GM12878 (cell line): ENCODE data around the gene TADA3. TPM values are rescaled to one million over a fixed set of nuclear protein-coding genes. Genes with fewer than 3 reads are reported as not detected.

ENCODE experiments used
- ATAC-seq: fragments of 200-7000 bp; cut with Tn5 transposase; 3 replicates; pipeline ENCODE4 v1.9.1; 2020; ENCODE audit warnings: mild to moderate bottlenecking, moderate library complexity
- BruUV-seq: library from RNA; stranded (reverse); fragments of 400-500 nt; replicated peaks from 2 replicates; lab custom pipeline; 2021; lab: Mats Ljungman, UMichigan
- CTCF ChIA-PET: fragments of 300-600 bp; sonication (Branson Sonifier 250); formaldehyde crosslinking; extraction: SDS; loops from one replicate; lab custom pipeline; 2021; ENCODE audit warnings: inconsistent platforms; lab: Yijun Ruan, JAX
- POLR2A ChIA-PET: fragments of 350-600 bp; formaldehyde crosslinking; extraction: SDS; loops from one replicate; lab custom pipeline; 2021; ENCODE audit warnings: inconsistent platforms; lab: Charles Lee
- RAD21 ChIA-PET: fragments of 300-600 bp; sonication (Branson Sonifier 250); formaldehyde crosslinking; loops from one replicate; lab custom pipeline; 2023; ENCODE audit warnings: antibody characterized with exemption; ENCODE audit not compliant: unreplicated experiment; lab: Charles Lee
- SMC1A ChIA-PET: fragments of 300-600 bp; sonication (Branson Sonifier 250); formaldehyde crosslinking; loops from one replicate; lab custom pipeline; 2023; ENCODE audit not compliant: unreplicated experiment, uncharacterized antibody; lab: Charles Lee
- DNase-seq: peaks from one replicate; pipeline ENCODE4 v3.0.0-alpha.2; 2011; ENCODE audit warnings: low read depth, low spot score
- FAIRE-seq: peaks from 3 replicates; lab custom pipeline; 2011; peaks lifted over from hg19 to GRCh38; lab: Jason Lieb, UNC
- H2AFZ ChIP-seq: 2 replicates; pipeline ENCODE4 v1.6.0; 2011; ENCODE audit warnings: low read depth, low read length, control low read depth; ENCODE audit not compliant: control insufficient read depth
- H3K27ac ChIP-seq: 2 replicates; pipeline ENCODE4 v1.5.1; 2011; ENCODE audit warnings: control low read depth; ENCODE audit not compliant: control insufficient read depth, insufficient read depth
- H3K27me3 ChIP-seq, 2 experiments: replicated peaks in 1 of 2; 2 replicates each; pipeline versions ENCODE4 v1.6.0 to v1.6.1; 2011; ENCODE audit warnings: low read length in 1 of 2; ENCODE audit not compliant: control insufficient read depth in 2 of 2, insufficient read depth in 2 of 2
- H3K36me3 ChIP-seq, 2 experiments: 2 replicates each; pipeline ENCODE4 v1.5.1; 2011; ENCODE audit warnings: low read length in 1 of 2; ENCODE audit not compliant: control insufficient read depth in 2 of 2, insufficient read depth in 2 of 2
- H3K4me1 ChIP-seq: 2 replicates; pipeline ENCODE4 v1.6.1; 2011; ENCODE audit warnings: mild to moderate bottlenecking, low read length, moderate library complexity, mixed read lengths; ENCODE audit not compliant: control insufficient read depth, insufficient read depth
- H3K4me2 ChIP-seq: 2 replicates; pipeline ENCODE4 v1.6.0; 2011; ENCODE audit warnings: control low read depth; ENCODE audit not compliant: control insufficient read depth, insufficient read depth
- H3K4me3 ChIP-seq: fragments of 200-600 bp; sonication (generic); 2 replicates; pipeline ENCODE4 v1.5.1; 2016
- H3K79me2 ChIP-seq: 2 replicates; pipeline ENCODE4 v1.6.0; 2011; ENCODE audit warnings: low read length; ENCODE audit not compliant: control insufficient read depth, insufficient read depth
- H3K9ac ChIP-seq: 2 replicates; pipeline ENCODE4 v1.8.0; 2011; ENCODE audit warnings: low read length, control low read depth, mixed read lengths; ENCODE audit not compliant: control insufficient read depth, insufficient read depth
- H3K9me3 ChIP-seq: replicated peaks from 3 replicates; pipeline ENCODE4 v1.5.1; 2011; ENCODE audit warnings: mild to moderate bottlenecking, low read length; ENCODE audit not compliant: control insufficient read depth, insufficient read depth
- H4K20me1 ChIP-seq: 2 replicates; pipeline ENCODE4 v1.6.0; 2011; ENCODE audit not compliant: control insufficient read depth, insufficient read depth
- ATF7 ChIP-seq: fragments of 450-650 bp; IDR thresholded peaks from 2 replicates; pipeline ENCODE4 v1.6.1; 2016; ENCODE audit warnings: low read depth, mild to moderate bottlenecking
- CEBPZ ChIP-seq: fragments of 150-350 bp; IDR thresholded peaks from 2 replicates; pipeline ENCODE4 v1.6.1; 2016; ENCODE audit warnings: low read depth, low read length
- EGR1 ChIP-seq, 2 experiments: IDR thresholded peaks; 1 replicate in 1 of 2; 2 replicates in 1 of 2; pipeline ENCODE4 v1.6.1; 2011 to 2012; ENCODE audit warnings: low read depth in 2 of 2, low read length in 2 of 2, borderline replicate concordance in 1 of 2, mild to moderate bottlenecking in 1 of 2, moderate library complexity in 1 of 2
- HDAC2 ChIP-seq: fragments of 200-600 bp; sonication (generic); IDR thresholded peaks from 2 replicates; pipeline ENCODE4 v1.6.1; 2017
- KAT2A ChIP-seq: conservative IDR thresholded peaks from 2 replicates; pipeline ENCODE4 v1.6.1; 2011; ENCODE audit warnings: low read depth, low read length; ENCODE audit not compliant: control insufficient read depth
- SPI1 ChIP-seq: IDR thresholded peaks from 2 replicates; pipeline ENCODE4 v1.6.1; 2011; ENCODE audit warnings: low read depth, mild to moderate bottlenecking, low read length, moderate library complexity, borderline replicate concordance; ENCODE audit not compliant: insufficient read depth
- TCF7 ChIP-seq: IDR thresholded peaks from 2 replicates; pipeline ENCODE4 v1.6.1; 2014; ENCODE audit warnings: antibody characterized with exemption, borderline replicate concordance
- WGBS: methylation state at CpG from one replicate; pipeline ENCODE4 v1.1.6; 2016; ENCODE audit warnings: low lambda C conversion rate; ENCODE audit not compliant: insufficient replicate concordance, insufficient coverage; ENCODE audit errors: missing lambda C conversion rate; 5-methylcytosine and 5-hydroxymethylcytosine counted together
- in situ Hi-C: fragments of 300-500 bp; cut with MboI; formaldehyde crosslinking; loops from 9 replicates; pipeline ENCODE4 v1.14.3; 2018; ENCODE audit warnings: mixed read lengths
- intact Hi-C: fragments of 100-400 bp; cut with micrococcal nuclease; formaldehyde crosslinking; loops from one replicate; pipeline ENCODE4 v1.14.2; 2022; ENCODE audit not compliant: unreplicated experiment
- polyA plus RNA-seq, 11 experiments: library from polyadenylated mRNA; depleted of rRNA in 4 of 11; unstranded in 6 of 11; stranded (reverse) in 5 of 11; fragments of >200 nt; fragmentation: Nextera tagmentation in 4 of 11; fragmentation: Illumina TruSeq in 1 of 11; extraction: Ambion mirVana in 4 of 11; extraction: Trizol in 1 of 11; gene quantifications; 1 replicate in 1 of 11; 2 replicates in 10 of 11; pipeline versions ENCODE4 v1.2.1 to v1.2.3, GENCODE V29; 2011 to 2016; ENCODE audit warnings: inconsistent platforms in 2 of 11, missing spikeins in 2 of 11, low read depth in 1 of 11
- total RNA-seq, 4 experiments: library from RNA; depleted of rRNA in 3 of 4; stranded (reverse); fragments of >200 nt in 3 of 4; fragmentation: Illumina TruSeq in 1 of 4; extraction: Trizol in 1 of 4; gene quantifications; 2 replicates each; pipeline versions ENCODE4 v1.2.1 to v1.2.3, GENCODE V29; 2013 to 2021

Gene TADA3
- total and polyA plus RNA-seq, 10 of the 15 experiments (the other 5 are each of a cell fraction or from before 2014, with no cell fraction given) = 2.6 to 71.2 (median 51.0) TPM

DNA sequence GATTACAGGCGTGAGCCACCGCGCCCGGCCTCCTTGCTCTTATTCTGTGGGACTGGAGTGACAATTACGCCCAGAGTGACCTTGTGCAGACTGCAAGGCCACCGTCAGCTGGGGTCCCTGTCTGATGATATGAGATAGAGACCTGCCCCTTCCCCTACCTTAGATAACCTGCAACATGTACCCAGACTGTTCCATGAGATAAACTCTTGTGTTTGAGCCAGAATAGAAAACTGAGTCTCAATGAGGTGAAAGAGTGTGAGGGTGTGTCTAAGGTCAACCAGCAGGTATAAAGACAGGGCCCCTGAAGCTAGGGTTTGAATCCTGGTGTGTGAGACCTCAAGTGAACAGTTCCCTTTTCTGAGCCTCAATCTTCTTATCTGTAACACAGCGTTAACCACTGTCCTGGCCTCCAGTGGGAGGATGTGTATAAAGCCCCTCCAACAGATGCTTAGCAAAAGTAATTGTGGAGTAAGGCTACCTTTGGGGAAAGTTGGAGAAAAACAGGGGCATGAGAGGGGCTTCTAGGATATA lies 6.0 kb downstream of the TADA3 start:
- Histone ChIP-seq H3K4me2 (no peak overlapping the region), H3K79me2 (peaks cover 9% of the 10 kb centered on the region), H3K4me3 (no peak overlapping the region), H2AFZ (no peak overlapping the region), H3K27ac (no peak overlapping the region), H4K20me1 (no peaks in the 10 kb centered on the region), H3K36me3 (peaks cover 8 to 16% of the 10 kb centered on the region in 2 experiments; a peak in 3 of 4 replicates), H3K9ac (no peak overlapping the region), H3K27me3 (no peaks in the 10 kb centered on the region), H3K4me1 (peaks cover 8% of the 10 kb centered on the region), H3K9me3 (no peaks in the 10 kb centered on the region)
- intact Hi-C loops = no loop called here
- in situ Hi-C loops = no loop called here
- ATAC-seq = no peak
- BruUV-seq = no TSS peak
- RAD21 ChIA-PET = no interaction called here
- 97% methylated on average over 7 of the region's 7 CpGs for WGBS
- POLR2A ChIA-PET = no interaction called here
- SMC1A ChIA-PET = interaction anchor here (0.7 kb wide), 1 partner anchor 145 kb away, joined by 3 read pairs; no protein-coding TSS in a partner anchor
- FAIRE-seq = no peak
- CTCF ChIA-PET = interaction anchor here (0.5 to 1.4 kb wide), 5 partner anchors 9 to 146 kb away, joined by 3 to 7 read pairs (median 4); partner anchors contain the start of gene CRELD1
- DNase-seq = no peak
- TF ChIP-seq CEBPZ = no peak
- peak; percentile 28; the same call in 1 of the 2 replicates for TF ChIP-seq SPI1

DNA sequence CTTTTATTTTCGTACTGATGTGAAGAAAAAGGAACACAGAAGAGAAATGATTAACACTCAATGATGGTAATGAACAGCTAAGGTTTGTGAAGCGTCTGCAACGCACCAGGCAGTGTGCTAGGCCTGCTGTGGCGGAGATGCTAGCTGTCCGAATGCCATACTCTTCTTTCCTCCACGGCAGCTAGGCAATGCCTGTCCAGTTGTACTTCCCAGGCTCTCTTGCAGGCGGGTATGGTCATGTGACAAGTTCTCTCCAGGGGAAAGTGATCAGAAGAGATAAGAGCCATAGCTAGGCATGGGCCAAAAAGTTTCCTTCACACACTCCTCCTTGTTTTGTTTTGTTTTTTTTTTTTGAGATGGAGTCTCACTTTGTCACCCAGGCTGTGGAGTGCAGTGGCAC lies 6.7 kb downstream of the TADA3 start:
- Histone ChIP-seq H3K4me2 (no peak overlapping the region), H3K27ac (no peak overlapping the region), H3K36me3 (peaks cover 8 to 16% of the 10 kb centered on the region in 2 experiments; a peak in 3 of 4 replicates), H3K9me3 (no peaks in the 10 kb centered on the region), H4K20me1 (no peaks in the 10 kb centered on the region), H3K4me3 (no peak overlapping the region), H3K27me3 (no peaks in the 10 kb centered on the region), H3K4me1 (peaks cover 7% of the 10 kb centered on the region), H2AFZ (no peak overlapping the region), H3K9ac (no peak overlapping the region), H3K79me2 (peaks cover 3% of the 10 kb centered on the region)
- BruUV-seq = no TSS peak
- ChIA-PET POLR2A (no interaction called here), CTCF (interaction anchor here (1.4 kb wide), 1 partner anchor 147 kb away, joined by 7 read pairs; the partner anchor contains the start of gene CRELD1), SMC1A (no interaction called here), RAD21 (no interaction called here)
- DNase-seq (no peak), FAIRE-seq (no peak), ATAC-seq (no peak)
- WGBS = 99% methylated on average over 7 of the region's 7 CpGs
- no peak for TF ChIP-seq EGR1 (IDR thresholded peaks at IDR 0.05; ENCODE audit: borderline replicate concordance in 1 of 2, low read depth in 2 of 2, low read length in 2 of 2)
- TF ChIP-seq TCF7 = no peak
- no peak for TF ChIP-seq HDAC2
- no peak for TF ChIP-seq KAT2A
- no peak for TF ChIP-seq ATF7
- in situ Hi-C loops = no loop called here
- intact Hi-C loops = no loop called here
